GM12878 (cell line): ENCODE data around the gene PAX1. TPM values are rescaled to one million over a fixed set of nuclear protein-coding genes. Genes with fewer than 3 reads are reported as not detected.

Source experiments
- ATAC-seq: fragments of 200-7000 bp; cut with Tn5 transposase; 3 replicates; pipeline ENCODE4 v1.9.1; 2020; ENCODE audit warnings: mild to moderate bottlenecking, moderate library complexity
- BruUV-seq: library from RNA; stranded (reverse); fragments of 400-500 nt; replicated peaks from 2 replicates; lab custom pipeline; 2021; lab: Mats Ljungman, UMichigan
- CTCF ChIA-PET: fragments of 300-600 bp; sonication (Branson Sonifier 250); formaldehyde crosslinking; extraction: SDS; loops from one replicate; lab custom pipeline; 2021; ENCODE audit warnings: inconsistent platforms; lab: Yijun Ruan, JAX
- POLR2A ChIA-PET: fragments of 350-600 bp; formaldehyde crosslinking; extraction: SDS; loops from one replicate; lab custom pipeline; 2021; ENCODE audit warnings: inconsistent platforms; lab: Charles Lee
- RAD21 ChIA-PET: fragments of 300-600 bp; sonication (Branson Sonifier 250); formaldehyde crosslinking; loops from one replicate; lab custom pipeline; 2023; ENCODE audit warnings: antibody characterized with exemption; ENCODE audit not compliant: unreplicated experiment; lab: Charles Lee
- SMC1A ChIA-PET: fragments of 300-600 bp; sonication (Branson Sonifier 250); formaldehyde crosslinking; loops from one replicate; lab custom pipeline; 2023; ENCODE audit not compliant: unreplicated experiment, uncharacterized antibody; lab: Charles Lee
- DNase-seq: peaks from one replicate; pipeline ENCODE4 v3.0.0-alpha.2; 2011; ENCODE audit warnings: low read depth, low spot score
- FAIRE-seq: peaks from 3 replicates; lab custom pipeline; 2011; peaks lifted over from hg19 to GRCh38; lab: Jason Lieb, UNC
- H2AFZ ChIP-seq: 2 replicates; pipeline ENCODE4 v1.6.0; 2011; ENCODE audit warnings: low read depth, low read length, control low read depth; ENCODE audit not compliant: control insufficient read depth
- H3K27ac ChIP-seq: 2 replicates; pipeline ENCODE4 v1.5.1; 2011; ENCODE audit warnings: control low read depth; ENCODE audit not compliant: control insufficient read depth, insufficient read depth
- H3K27me3 ChIP-seq, 2 experiments: replicated peaks in 1 of 2; 2 replicates each; pipeline versions ENCODE4 v1.6.0 to v1.6.1; 2011; ENCODE audit warnings: low read length in 1 of 2; ENCODE audit not compliant: control insufficient read depth in 2 of 2, insufficient read depth in 2 of 2
- H3K36me3 ChIP-seq, 2 experiments: 2 replicates each; pipeline ENCODE4 v1.5.1; 2011; ENCODE audit warnings: low read length in 1 of 2; ENCODE audit not compliant: control insufficient read depth in 2 of 2, insufficient read depth in 2 of 2
- H3K4me1 ChIP-seq: 2 replicates; pipeline ENCODE4 v1.6.1; 2011; ENCODE audit warnings: mild to moderate bottlenecking, low read length, moderate library complexity, mixed read lengths; ENCODE audit not compliant: control insufficient read depth, insufficient read depth
- H3K4me2 ChIP-seq: 2 replicates; pipeline ENCODE4 v1.6.0; 2011; ENCODE audit warnings: control low read depth; ENCODE audit not compliant: control insufficient read depth, insufficient read depth
- H3K4me3 ChIP-seq: fragments of 200-600 bp; sonication (generic); 2 replicates; pipeline ENCODE4 v1.5.1; 2016
- H3K79me2 ChIP-seq: 2 replicates; pipeline ENCODE4 v1.6.0; 2011; ENCODE audit warnings: low read length; ENCODE audit not compliant: control insufficient read depth, insufficient read depth
- H3K9ac ChIP-seq: 2 replicates; pipeline ENCODE4 v1.8.0; 2011; ENCODE audit warnings: low read length, control low read depth, mixed read lengths; ENCODE audit not compliant: control insufficient read depth, insufficient read depth
- H3K9me3 ChIP-seq: replicated peaks from 3 replicates; pipeline ENCODE4 v1.5.1; 2011; ENCODE audit warnings: mild to moderate bottlenecking, low read length; ENCODE audit not compliant: control insufficient read depth, insufficient read depth
- H4K20me1 ChIP-seq: 2 replicates; pipeline ENCODE4 v1.6.0; 2011; ENCODE audit not compliant: control insufficient read depth, insufficient read depth
- CREB1 ChIP-seq: IDR thresholded peaks from 2 replicates; pipeline ENCODE4 v1.6.1; 2012; ENCODE audit warnings: low read depth, mild to moderate bottlenecking, inconsistent platforms
- HDAC6 ChIP-seq: fragments of 200-600 bp; sonication (generic); IDR thresholded peaks from one replicate; pipeline ENCODE4 v1.8.0; 2017; ENCODE audit warnings: antibody characterized with exemption; ENCODE audit not compliant: unreplicated experiment
- NR2C1 ChIP-seq: fragments of 450-650 bp; IDR thresholded peaks from 2 replicates; pipeline ENCODE4 v1.6.1; 2017; ENCODE audit warnings: antibody characterized with exemption, mild to moderate bottlenecking, moderate library complexity
- NRF1 ChIP-seq: conservative IDR thresholded peaks from 2 replicates; pipeline ENCODE4 v1.6.1; 2011; ENCODE audit warnings: mild to moderate bottlenecking, low read depth, low read length, improper control_type of control experiment
- RB1 ChIP-seq: fragments of 450-650 bp; formaldehyde crosslinking; IDR thresholded peaks from 2 replicates; pipeline ENCODE4 v1.6.1; 2017; ENCODE audit warnings: mild to moderate bottlenecking, borderline replicate concordance
- SMARCA5 ChIP-seq: fragments of 450-650 bp; IDR thresholded peaks from 2 replicates; pipeline ENCODE4 v1.6.1; 2017; ENCODE audit warnings: mild to moderate bottlenecking
- SPI1 ChIP-seq: IDR thresholded peaks from 2 replicates; pipeline ENCODE4 v1.6.1; 2011; ENCODE audit warnings: low read depth, mild to moderate bottlenecking, low read length, moderate library complexity, borderline replicate concordance; ENCODE audit not compliant: insufficient read depth
- SRF ChIP-seq, 2 experiments: IDR thresholded peaks; 2 replicates each; pipeline ENCODE4 v1.6.1; 2011; ENCODE audit warnings: low read depth in 2 of 2, low read length in 2 of 2, mild to moderate bottlenecking in 1 of 2, moderate library complexity in 1 of 2
- STAT3 ChIP-seq: IDR thresholded peaks from 2 replicates; pipeline ENCODE4 v1.6.1; 2011; ENCODE audit warnings: low read depth, low read length, improper control_type of control experiment
- ZNF622 ChIP-seq: fragments of 450-650 bp; IDR thresholded peaks from 2 replicates; pipeline ENCODE4 v1.6.1; 2017; ENCODE audit warnings: mild to moderate bottlenecking, inconsistent platforms
- WGBS: methylation state at CpG from one replicate; pipeline ENCODE4 v1.1.6; 2016; ENCODE audit warnings: low lambda C conversion rate; ENCODE audit not compliant: insufficient replicate concordance, insufficient coverage; ENCODE audit errors: missing lambda C conversion rate; 5-methylcytosine and 5-hydroxymethylcytosine counted together
- in situ Hi-C: fragments of 300-500 bp; cut with MboI; formaldehyde crosslinking; loops from 9 replicates; pipeline ENCODE4 v1.14.3; 2018; ENCODE audit warnings: mixed read lengths
- intact Hi-C: fragments of 100-400 bp; cut with micrococcal nuclease; formaldehyde crosslinking; loops from one replicate; pipeline ENCODE4 v1.14.2; 2022; ENCODE audit not compliant: unreplicated experiment
- polyA plus RNA-seq, 11 experiments: library from polyadenylated mRNA; depleted of rRNA in 4 of 11; unstranded in 6 of 11; stranded (reverse) in 5 of 11; fragments of >200 nt; fragmentation: Nextera tagmentation in 4 of 11; fragmentation: Illumina TruSeq in 1 of 11; extraction: Ambion mirVana in 4 of 11; extraction: Trizol in 1 of 11; gene quantifications; 1 replicate in 1 of 11; 2 replicates in 10 of 11; pipeline versions ENCODE4 v1.2.1 to v1.2.3, GENCODE V29; 2011 to 2016; ENCODE audit warnings: inconsistent platforms in 2 of 11, missing spikeins in 2 of 11, low read depth in 1 of 11
- total RNA-seq, 4 experiments: library from RNA; depleted of rRNA in 3 of 4; stranded (reverse); fragments of >200 nt in 3 of 4; fragmentation: Illumina TruSeq in 1 of 4; extraction: Trizol in 1 of 4; gene quantifications; 2 replicates each; pipeline versions ENCODE4 v1.2.1 to v1.2.3, GENCODE V29; 2013 to 2021
- TF ChIP-seq, protein P1 (sequence below): IDR thresholded peaks from 2 replicates; pipeline ENCODE4 v1.6.1; 2012; ENCODE audit warnings: mild to moderate bottlenecking, low read depth, low read length

PAX1 gene
- total and polyA plus RNA-seq, 10 of the 15 experiments (the other 5 are each of a cell fraction or from before 2014, with no cell fraction given): not detected

DNA sequence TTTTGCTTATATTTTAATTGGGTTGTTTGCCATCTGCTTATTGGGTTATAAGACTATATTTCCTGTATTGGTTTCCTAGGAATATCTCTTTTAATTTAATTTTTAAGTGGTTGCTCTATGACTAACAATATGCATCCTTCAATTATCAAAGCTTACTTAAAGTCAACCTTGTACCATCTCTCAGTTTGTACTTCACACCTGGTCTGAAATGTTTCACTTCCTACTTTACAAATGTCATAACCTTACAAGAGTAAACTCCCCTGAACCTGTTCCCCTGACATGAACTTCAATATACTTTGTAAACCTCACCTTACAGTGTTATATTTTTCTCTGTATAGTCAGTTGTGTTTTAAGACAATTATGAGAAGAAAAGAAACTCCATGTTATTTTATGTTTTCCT is 35.8 kb downstream of the PAX1 start:
- Histone ChIP-seq H3K27ac (no peak overlapping the region), H3K36me3 (no peaks in the 10 kb centered on the region), H3K9me3 (no peaks in the 10 kb centered on the region), H3K4me2 (no peak overlapping the region), H2AFZ (no peak overlapping the region), H3K79me2 (no peaks in the 10 kb centered on the region), H3K4me3 (no peak overlapping the region), H3K4me1 (no peaks in the 10 kb centered on the region), H3K27me3 (no peaks in the 10 kb centered on the region), H4K20me1 (no peaks in the 10 kb centered on the region)
- DNase-seq (no peak), ATAC-seq (no peak), FAIRE-seq (no peak)
- RAD21 ChIA-PET: no interaction called here
- POLR2A ChIA-PET: no interaction called here
- SMC1A ChIA-PET: no interaction called here
- CTCF ChIA-PET: interaction anchor here (1.4 kb wide), 1 partner anchor 22 kb away, joined by 4 read pairs; no protein-coding TSS in a partner anchor
- intact Hi-C loops (no loop called here), in situ Hi-C loops (no loop called here)
- TF ChIP-seq SRF (IDR thresholded peaks at IDR 0.05; ENCODE audit: low read depth in 2 of 2, low read length in 2 of 2) (no peak), SPI1 (peak; percentile 26; the same call in 1 of the 2 replicates)
- TF ChIP-seq, all 136 proteins: peak for 1
- BruUV-seq: no TSS peak
- H3K9ac ChIP-seq: no peak overlapping the region

DNA sequence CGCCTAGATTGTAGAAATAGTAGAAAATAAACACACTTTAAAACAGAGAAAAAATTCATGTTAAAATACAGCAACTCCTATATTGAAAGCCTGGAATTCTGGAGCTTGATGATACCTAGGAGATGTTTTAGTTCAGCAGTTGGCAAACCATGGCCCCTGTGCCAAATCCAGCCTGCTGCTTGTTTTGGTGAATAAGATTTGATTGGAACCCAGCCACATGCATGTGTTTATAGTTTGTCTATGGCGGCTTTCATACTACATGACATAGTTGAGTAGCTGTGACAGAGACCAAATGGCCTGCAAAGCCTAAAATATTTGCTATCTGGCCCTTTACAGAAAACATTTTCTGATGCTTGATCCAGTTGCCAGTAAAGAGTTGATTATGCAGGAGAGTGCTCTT is 57.2 kb downstream of the PAX1 start:
- Histone ChIP-seq H3K36me3 (no peaks in the 10 kb centered on the region), H2AFZ (no peak overlapping the region), H3K27ac (no peak overlapping the region), H3K9ac (no peak overlapping the region), H3K4me2 (no peak overlapping the region), H3K79me2 (no peaks in the 10 kb centered on the region), H3K4me3 (no peak overlapping the region)
- 56% methylated on average over 2 of the region's 2 CpGs for WGBS
- SMC1A ChIA-PET: no interaction called here
- ATAC-seq: no peak
- no TSS peak for BruUV-seq
- intact Hi-C loops (no loop called here), in situ Hi-C loops (no loop called here)
- FAIRE-seq: no peak
- DNase-seq: no peak
- CTCF ChIA-PET: no interaction called here
- TF ChIP-seq, protein P1, sequence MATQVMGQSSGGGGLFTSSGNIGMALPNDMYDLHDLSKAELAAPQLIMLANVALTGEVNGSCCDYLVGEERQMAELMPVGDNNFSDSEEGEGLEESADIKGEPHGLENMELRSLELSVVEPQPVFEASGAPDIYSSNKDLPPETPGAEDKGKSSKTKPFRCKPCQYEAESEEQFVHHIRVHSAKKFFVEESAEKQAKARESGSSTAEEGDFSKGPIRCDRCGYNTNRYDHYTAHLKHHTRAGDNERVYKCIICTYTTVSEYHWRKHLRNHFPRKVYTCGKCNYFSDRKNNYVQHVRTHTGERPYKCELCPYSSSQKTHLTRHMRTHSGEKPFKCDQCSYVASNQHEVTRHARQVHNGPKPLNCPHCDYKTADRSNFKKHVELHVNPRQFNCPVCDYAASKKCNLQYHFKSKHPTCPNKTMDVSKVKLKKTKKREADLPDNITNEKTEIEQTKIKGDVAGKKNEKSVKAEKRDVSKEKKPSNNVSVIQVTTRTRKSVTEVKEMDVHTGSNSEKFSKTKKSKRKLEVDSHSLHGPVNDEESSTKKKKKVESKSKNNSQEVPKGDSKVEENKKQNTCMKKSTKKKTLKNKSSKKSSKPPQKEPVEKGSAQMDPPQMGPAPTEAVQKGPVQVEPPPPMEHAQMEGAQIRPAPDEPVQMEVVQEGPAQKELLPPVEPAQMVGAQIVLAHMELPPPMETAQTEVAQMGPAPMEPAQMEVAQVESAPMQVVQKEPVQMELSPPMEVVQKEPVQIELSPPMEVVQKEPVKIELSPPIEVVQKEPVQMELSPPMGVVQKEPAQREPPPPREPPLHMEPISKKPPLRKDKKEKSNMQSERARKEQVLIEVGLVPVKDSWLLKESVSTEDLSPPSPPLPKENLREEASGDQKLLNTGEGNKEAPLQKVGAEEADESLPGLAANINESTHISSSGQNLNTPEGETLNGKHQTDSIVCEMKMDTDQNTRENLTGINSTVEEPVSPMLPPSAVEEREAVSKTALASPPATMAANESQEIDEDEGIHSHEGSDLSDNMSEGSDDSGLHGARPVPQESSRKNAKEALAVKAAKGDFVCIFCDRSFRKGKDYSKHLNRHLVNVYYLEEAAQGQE: no peak
- TF ChIP-seq NRF1: no peak
- TF ChIP-seq NR2C1: no peak
- no peak for TF ChIP-seq STAT3
- TF ChIP-seq SMARCA5: no peak
- no peak for TF ChIP-seq RB1
- TF ChIP-seq CREB1: no peak
- no peak for TF ChIP-seq ZNF622
- no peak for TF ChIP-seq HDAC6
- TF ChIP-seq, all 136 proteins: peak for 0
- Histone ChIP-seq H4K20me1 (no peaks in the 10 kb centered on the region), H3K9me3 (no peaks in the 10 kb centered on the region), H3K27me3 (no peaks in the 10 kb centered on the region), H3K4me1 (no peaks in the 10 kb centered on the region)
- POLR2A ChIA-PET: no interaction called here
- RAD21 ChIA-PET: no interaction called here
